ENCODE results near the gene DIPK1A. TPM values are rescaled to one million over a fixed set of nuclear protein-coding genes. Genes with fewer than 3 reads are reported as not detected.

Gene DIPK1A
- total and polyA plus RNA-seq, 4 donors = 12.3 to 48.8 (median 39.6) TPM

- H3K4me3 ChIP-seq (ENCODE audit: low read depth, low read length) = no peak overlapping the region
- whole genome bisulfite sequencing (ENCODE audit: insufficient coverage) = 89% methylated on average over 4 of the region's 5 CpGs
Measured at GRCh38 chr1:92998821-92999220, 37.6 kb upstream of the DIPK1A start.

GRCh38 chr1:92995441-92996430 lies 34.5 kb upstream of the DIPK1A start:
- no peak for DNase-seq (ENCODE audit: low read depth in 4 of 6, low spot score in 6 of 6)
- H3K27me3 ChIP-seq (ENCODE audit: control insufficient read depth, insufficient read depth, low read length) = no peaks in the 10 kb centered on the region
- no peaks in the 10 kb centered on the region for H3K9me3 ChIP-seq (ENCODE audit: control insufficient read depth, insufficient read depth, low read length)
- H3K4me3 ChIP-seq (ENCODE audit: low read depth, low read length) = no peak overlapping the region
- H3K27ac ChIP-seq (ENCODE audit: low read depth, low read length) = no peak overlapping the region
- H3K36me3 ChIP-seq (ENCODE audit: control insufficient read depth, insufficient read depth, low read length) = no peaks in the 10 kb centered on the region
- H3K4me1 ChIP-seq (ENCODE audit: control insufficient read depth, insufficient read depth, low read length) = no peaks in the 10 kb centered on the region
- 76% methylated on average over 4 of the region's 8 CpGs for WGBS (ENCODE audit: insufficient coverage)

More at GRCh38 chr1:92998821-92999220, 37.6 kb upstream of the DIPK1A start:
- H3K36me3 ChIP-seq (ENCODE audit: control insufficient read depth, insufficient read depth, low read length) = no peaks in the 10 kb centered on the region
- H3K27ac ChIP-seq (ENCODE audit: low read depth, low read length) = no peak overlapping the region
- no peaks in the 10 kb centered on the region for H3K9me3 ChIP-seq (ENCODE audit: control insufficient read depth, insufficient read depth, low read length)
- DNase-seq (ENCODE audit: low read depth in 4 of 6, low spot score in 6 of 6) = no peak
- H3K4me1 ChIP-seq (ENCODE audit: control insufficient read depth, insufficient read depth, low read length) = no peaks in the 10 kb centered on the region
- H3K27me3 ChIP-seq (ENCODE audit: control insufficient read depth, insufficient read depth, low read length) = no peaks in the 10 kb centered on the region

- Histone ChIP-seq H3K36me3 (ENCODE audit: control insufficient read depth, insufficient read depth, low read length) (no peaks in the 10 kb centered on the region), H3K9me3 (ENCODE audit: control insufficient read depth, insufficient read depth, low read length) (no peaks in the 10 kb centered on the region), H3K27ac (ENCODE audit: low read depth, low read length) (no peak overlapping the region), H3K4me3 (ENCODE audit: low read depth, low read length) (no peak overlapping the region), H3K4me1 (ENCODE audit: control insufficient read depth, insufficient read depth, low read length) (no peaks in the 10 kb centered on the region), H3K27me3 (ENCODE audit: control insufficient read depth, insufficient read depth, low read length) (no peaks in the 10 kb centered on the region)
- DNase-seq (ENCODE audit: low read depth in 4 of 6, low spot score in 6 of 6) = peak; percentile 67 to 95 (median 76)
- WGBS (ENCODE audit: insufficient coverage) = no CpG with 5 or more reads among the region's 5 CpGs
Measured at GRCh38 chr1:92994105-92994712, 32.9 kb upstream of the DIPK1A start.

- no peak overlapping the region for H3K27ac ChIP-seq (ENCODE audit: low read depth, low read length)
- no peak overlapping the region for H3K4me3 ChIP-seq (ENCODE audit: low read depth, low read length)
- no peaks in the 10 kb centered on the region for H3K27me3 ChIP-seq (ENCODE audit: control insufficient read depth, insufficient read depth, low read length)
- H3K4me1 ChIP-seq (ENCODE audit: control insufficient read depth, insufficient read depth, low read length) = no peaks in the 10 kb centered on the region
- H3K9me3 ChIP-seq (ENCODE audit: control insufficient read depth, insufficient read depth, low read length) = no peaks in the 10 kb centered on the region
- DNase-seq (ENCODE audit: low read depth in 4 of 6, low spot score in 6 of 6) = no peak
- H3K36me3 ChIP-seq (ENCODE audit: control insufficient read depth, insufficient read depth, low read length) = no peaks in the 10 kb centered on the region
- no CpG with 5 or more reads among the region's 1 CpG for WGBS (ENCODE audit: insufficient coverage)
Measured at GRCh38 chr1:92993581-92993980, 32.3 kb upstream of the DIPK1A start.

GRCh38 chr1:92992877-92993276 lies 31.6 kb upstream of the DIPK1A start:
- no peak overlapping the region for H3K27ac ChIP-seq (ENCODE audit: low read depth, low read length)
- H3K9me3 ChIP-seq (ENCODE audit: control insufficient read depth, insufficient read depth, low read length) = no peaks in the 10 kb centered on the region
- DNase-seq (ENCODE audit: low read depth in 4 of 6, low spot score in 6 of 6) = no peak
- no peaks in the 10 kb centered on the region for H3K27me3 ChIP-seq (ENCODE audit: control insufficient read depth, insufficient read depth, low read length)
- no peaks in the 10 kb centered on the region for H3K4me1 ChIP-seq (ENCODE audit: control insufficient read depth, insufficient read depth, low read length)
- H3K4me3 ChIP-seq (ENCODE audit: low read depth, low read length) = no peak overlapping the region
- WGBS (ENCODE audit: insufficient coverage) = no CpG with 5 or more reads among the region's 1 CpG
- no peaks in the 10 kb centered on the region for H3K36me3 ChIP-seq (ENCODE audit: control insufficient read depth, insufficient read depth, low read length)

GRCh38 chr1:92992054-92992453 lies 30.8 kb upstream of the DIPK1A start:
- no peaks in the 10 kb centered on the region for H3K9me3 ChIP-seq (ENCODE audit: control insufficient read depth, insufficient read depth, low read length)
- no peaks in the 10 kb centered on the region for H3K4me1 ChIP-seq (ENCODE audit: control insufficient read depth, insufficient read depth, low read length)
- H3K27me3 ChIP-seq (ENCODE audit: control insufficient read depth, insufficient read depth, low read length) = no peaks in the 10 kb centered on the region
- H3K27ac ChIP-seq (ENCODE audit: low read depth, low read length) = no peak overlapping the region
- DNase-seq (ENCODE audit: low read depth in 4 of 6, low spot score in 6 of 6) = no peak
- no peak overlapping the region for H3K4me3 ChIP-seq (ENCODE audit: low read depth, low read length)
- no peaks in the 10 kb centered on the region for H3K36me3 ChIP-seq (ENCODE audit: control insufficient read depth, insufficient read depth, low read length)

GRCh38 chr1:92990828-92991227 lies 29.6 kb upstream of the DIPK1A start:
- WGBS (ENCODE audit: insufficient coverage) = 67% methylated on average over 1 of the region's 1 CpG

GRCh38 chr1:92989936-92990583 lies 28.8 kb upstream of the DIPK1A start:
- no peak overlapping the region for H3K27ac ChIP-seq (ENCODE audit: low read depth, low read length)
- no peak for DNase-seq (ENCODE audit: low read depth in 4 of 6, low spot score in 6 of 6)
- WGBS (ENCODE audit: insufficient coverage) = 100% methylated on average over 2 of the region's 6 CpGs
- no peaks in the 10 kb centered on the region for H3K36me3 ChIP-seq (ENCODE audit: control insufficient read depth, insufficient read depth, low read length)
- no peaks in the 10 kb centered on the region for H3K4me1 ChIP-seq (ENCODE audit: control insufficient read depth, insufficient read depth, low read length)
- H3K9me3 ChIP-seq (ENCODE audit: control insufficient read depth, insufficient read depth, low read length) = no peaks in the 10 kb centered on the region
- no peak overlapping the region for H3K4me3 ChIP-seq (ENCODE audit: low read depth, low read length)
- no peaks in the 10 kb centered on the region for H3K27me3 ChIP-seq (ENCODE audit: control insufficient read depth, insufficient read depth, low read length)

More at GRCh38 chr1:92990828-92991227, 29.6 kb upstream of the DIPK1A start:
- H3K36me3 ChIP-seq (ENCODE audit: control insufficient read depth, insufficient read depth, low read length) = no peaks in the 10 kb centered on the region
- no peak overlapping the region for H3K27ac ChIP-seq (ENCODE audit: low read depth, low read length)
- H3K27me3 ChIP-seq (ENCODE audit: control insufficient read depth, insufficient read depth, low read length) = no peaks in the 10 kb centered on the region
- H3K4me3 ChIP-seq (ENCODE audit: low read depth, low read length) = no peak overlapping the region
- no peaks in the 10 kb centered on the region for H3K9me3 ChIP-seq (ENCODE audit: control insufficient read depth, insufficient read depth, low read length)
- no peaks in the 10 kb centered on the region for H3K4me1 ChIP-seq (ENCODE audit: control insufficient read depth, insufficient read depth, low read length)
- DNase-seq (ENCODE audit: low read depth in 4 of 6, low spot score in 6 of 6) = no peak

- Histone ChIP-seq H3K9me3 (ENCODE audit: control insufficient read depth, insufficient read depth, low read length) (no peaks in the 10 kb centered on the region), H3K27ac (ENCODE audit: low read depth, low read length) (no peak overlapping the region), H3K4me3 (ENCODE audit: low read depth, low read length) (no peak overlapping the region), H3K27me3 (ENCODE audit: control insufficient read depth, insufficient read depth, low read length) (no peaks in the 10 kb centered on the region), H3K36me3 (ENCODE audit: control insufficient read depth, insufficient read depth, low read length) (no peaks in the 10 kb centered on the region), H3K4me1 (ENCODE audit: control insufficient read depth, insufficient read depth, low read length) (no peaks in the 10 kb centered on the region)
- no peak for DNase-seq (ENCODE audit: low read depth in 4 of 6, low spot score in 6 of 6)
- 0% methylated on average over 1 of the region's 2 CpGs for WGBS (ENCODE audit: insufficient coverage)
Measured at GRCh38 chr1:92989253-92989652, 28.0 kb upstream of the DIPK1A start.
